Activated naive CD4-positive, alpha-beta T cell treated with anti-CD3 and anti-CD28 coated beads for 36 hours (primary cell): ENCODE results near the gene SLC24A5. TPM values are rescaled to one million over a fixed set of nuclear protein-coding genes. Genes with fewer than 3 reads are reported as not detected.

Source experiments
- CTCF ChIA-PET: fragments of 350-600 bp; sonication (Branson Sonifier 250); formaldehyde crosslinking; loops from one replicate; lab custom pipeline; 2021; ENCODE audit warnings: antibody characterized with exemption; lab: Charles Lee
- DNase-seq: peaks from one replicate; pipeline ENCODE4 v3.0.0-alpha.2; 2020
- H3K27ac Mint-ChIP-seq: one replicate; pipeline ENCODE4 v1.8.0; 2021; ENCODE audit warnings: mild to moderate bottlenecking, mixed read lengths
- H3K27me3 Mint-ChIP-seq: one replicate; pipeline ENCODE4 v1.8.0; 2021; ENCODE audit warnings: low read depth, mixed read lengths
- H3K36me3 Mint-ChIP-seq: one replicate; pipeline ENCODE4 v1.8.0; 2021; ENCODE audit warnings: low read depth, mixed read lengths
- H3K4me1 Mint-ChIP-seq: one replicate; pipeline ENCODE4 v1.8.0; 2021; ENCODE audit warnings: low read depth, mixed read lengths
- H3K4me3 Mint-ChIP-seq: one replicate; pipeline ENCODE4 v1.8.0; 2021; ENCODE audit warnings: mild to moderate bottlenecking, moderate library complexity, mixed read lengths
- H3K9me3 Mint-ChIP-seq: one replicate; pipeline ENCODE4 v1.8.0; 2021; ENCODE audit warnings: mixed read lengths
- intact Hi-C: fragments of 100-400 bp; cut with micrococcal nuclease; formaldehyde crosslinking; loops from one replicate; pipeline ENCODE4 v1.15.1; 2023
- total RNA-seq, 2 experiments: library from RNA; stranded (reverse); gene quantifications; one replicate each; pipeline ENCODE4 v1.2.3, GENCODE V29; 2021

SLC24A5 gene
- total RNA-seq, 2 experiments from 2014 or later = not detected

GRCh38 chr15:48176957-48177356 lies 56.2 kb downstream of the SLC24A5 start:
- Mint-ChIP-seq H3K27me3 (peaks cover 20% of the 10 kb centered on the region), H3K9me3 (peaks cover 1% of the 10 kb centered on the region), H3K4me3 (peak overlapping the region; percentile 78), H3K36me3 (no peaks in the 10 kb centered on the region), H3K27ac (peak overlapping the region; percentile 85), H3K4me1 (peaks cover 16% of the 10 kb centered on the region)
- CTCF ChIA-PET = interaction anchor here (0.7 kb wide), 1 partner anchor 116 kb away, joined by 3 read pairs; no protein-coding TSS in a partner anchor
- intact Hi-C loops = loop anchor here (1.0 to 10.0 kb wide), 3 partner anchors 155 to 978 kb away; partner anchors contain the start of genes CEP152 and COPS2
- no peak for DNase-seq

- peaks cover 24% of the 10 kb centered on the region for H3K27me3 Mint-ChIP-seq
- peak overlapping the region; percentile 78 for H3K4me3 Mint-ChIP-seq
- no peaks in the 10 kb centered on the region for H3K36me3 Mint-ChIP-seq
- CTCF ChIA-PET = interaction anchor here (0.7 kb wide), 1 partner anchor 115 kb away, joined by 3 read pairs; no protein-coding TSS in a partner anchor
- H3K4me1 Mint-ChIP-seq = peaks cover 16% of the 10 kb centered on the region
- peaks cover 1% of the 10 kb centered on the region for H3K9me3 Mint-ChIP-seq
- DNase-seq = peak; percentile 14
- intact Hi-C loops = loop anchor here (1.0 to 10.0 kb wide), 3 partner anchors 155 to 977 kb away; partner anchors contain the start of genes CEP152 and COPS2
- peak overlapping the region; percentile 85 for H3K27ac Mint-ChIP-seq
Measured at GRCh38 chr15:48177383-48177765, 56.6 kb downstream of the SLC24A5 start.

GRCh38 chr15:48177766-48178647 lies 57.2 kb downstream of the SLC24A5 start, which contains the start of gene MYEF2:
Gene MYEF2 (minus strand): TSS chr15:48178295. CDS start chr15:48178237, 58 bp downstream.
- peaks cover 1% of the 10 kb centered on the region for H3K9me3 Mint-ChIP-seq
- H3K4me3 Mint-ChIP-seq = peak within 1 kb of the TSS; percentile 78
- intact Hi-C loops = loop anchor here (1.0 to 10.0 kb wide), 3 partner anchors 154 to 977 kb away; partner anchors contain the start of genes CEP152 and COPS2
- H3K36me3 Mint-ChIP-seq = no peaks in the 10 kb centered on the region
- peak within 1 kb of the TSS; percentile 85 for H3K27ac Mint-ChIP-seq
- peaks cover 23% of the 10 kb centered on the region for H3K27me3 Mint-ChIP-seq
- H3K4me1 Mint-ChIP-seq = peaks cover 14% of the 10 kb centered on the region
- CTCF ChIA-PET = no interaction called here
- DNase-seq = peak; percentile 83

GRCh38 chr15:48178648-48178931 lies 57.8 kb downstream of the SLC24A5 start:
- DNase-seq = no peak
- H3K27ac Mint-ChIP-seq = no peak overlapping the region
- CTCF ChIA-PET = no interaction called here
- intact Hi-C loops = loop anchor here (5.0 to 10.0 kb wide), 2 partner anchors 634 to 976 kb away; partner anchors contain the start of genes CEP152 and COPS2
- peaks cover 1% of the 10 kb centered on the region for H3K9me3 Mint-ChIP-seq
- no peaks in the 10 kb centered on the region for H3K36me3 Mint-ChIP-seq
- H3K27me3 Mint-ChIP-seq = peaks cover 23% of the 10 kb centered on the region
- peak overlapping the region; percentile 43 for H3K4me3 Mint-ChIP-seq
- peaks cover 14% of the 10 kb centered on the region for H3K4me1 Mint-ChIP-seq

GRCh38 chr15:48182749-48183148 lies 62.0 kb downstream of the SLC24A5 start:
- CTCF ChIA-PET = no interaction called here
- Mint-ChIP-seq H3K9me3 (no peaks in the 10 kb centered on the region), H3K36me3 (no peaks in the 10 kb centered on the region), H3K27ac (no peak overlapping the region), H3K4me3 (no peak overlapping the region), H3K4me1 (no peaks in the 10 kb centered on the region), H3K27me3 (peaks cover 30% of the 10 kb centered on the region)
- intact Hi-C loops = no loop called here
- DNase-seq = no peak

GRCh38 chr15:48185529-48185928 lies 64.7 kb downstream of the SLC24A5 start:
- Mint-ChIP-seq H3K36me3 (no peaks in the 10 kb centered on the region), H3K9me3 (no peaks in the 10 kb centered on the region), H3K4me3 (no peak overlapping the region), H3K4me1 (no peaks in the 10 kb centered on the region), H3K27me3 (peaks cover 39% of the 10 kb centered on the region), H3K27ac (no peak overlapping the region)
- intact Hi-C loops = no loop called here
- CTCF ChIA-PET = no interaction called here
- no peak for DNase-seq

- CTCF ChIA-PET = no interaction called here
- H3K36me3 Mint-ChIP-seq = no peaks in the 10 kb centered on the region
- H3K9me3 Mint-ChIP-seq = no peaks in the 10 kb centered on the region
- no peak overlapping the region for H3K4me3 Mint-ChIP-seq
- H3K27me3 Mint-ChIP-seq = peaks cover 44% of the 10 kb centered on the region
- H3K27ac Mint-ChIP-seq = no peak overlapping the region
- intact Hi-C loops = no loop called here
- no peaks in the 10 kb centered on the region for H3K4me1 Mint-ChIP-seq
- no peak for DNase-seq
Measured at GRCh38 chr15:48186271-48186670, 65.5 kb downstream of the SLC24A5 start.

GRCh38 chr15:48190932-48191573 lies 70.3 kb downstream of the SLC24A5 start:
- intact Hi-C loops = no loop called here
- H3K9me3 Mint-ChIP-seq = no peaks in the 10 kb centered on the region
- H3K27ac Mint-ChIP-seq = no peak overlapping the region
- no peak overlapping the region for H3K4me3 Mint-ChIP-seq
- H3K36me3 Mint-ChIP-seq = no peaks in the 10 kb centered on the region
- DNase-seq = peak; percentile 63
- CTCF ChIA-PET = no interaction called here
- peaks cover 52% of the 10 kb centered on the region for H3K27me3 Mint-ChIP-seq
- no peaks in the 10 kb centered on the region for H3K4me1 Mint-ChIP-seq

- no peak within 1 kb of the TSS for H3K4me3 Mint-ChIP-seq
- H3K36me3 Mint-ChIP-seq = no peaks in the 10 kb centered on the region
- CTCF ChIA-PET = no interaction called here
- DNase-seq = no peak
- H3K4me1 Mint-ChIP-seq = no peaks in the 10 kb centered on the region
- peaks cover 52% of the 10 kb centered on the region for H3K27me3 Mint-ChIP-seq
- H3K9me3 Mint-ChIP-seq = no peaks in the 10 kb centered on the region
- H3K27ac Mint-ChIP-seq = no peak within 1 kb of the TSS
- intact Hi-C loops = no loop called here
Measured at GRCh38 chr15:48191574-48192225, 70.9 kb downstream of the SLC24A5 start, which contains the start of gene CTXN2. Gene CTXN2 (plus strand): TSS chr15:48191665. CDS start chr15:48201301, 9,636 bp downstream.

Other genes with a start within 250 kb of the SLC24A5 start
- 10 to 100 TPM; 31.7 to 32.7 TPM for gene MYEF2, start 57.3 kb downstream of the SLC24A5 start, total RNA-seq
- gene CTXN2, start 70.7 kb downstream of the SLC24A5 start, total RNA-seq = not detected
- gene SLC12A1, start 85.3 kb downstream of the SLC24A5 start, total RNA-seq = not detected
- 100 to 1,000 TPM; 605 to 628 TPM for gene DUT, start 210.4 kb downstream of the SLC24A5 start, total RNA-seq